ENCODE measurements around the gene MBD3L2.
"Not testable (repeated sequence)": the region's sequence is repeated elsewhere in the genome, so short reads cannot be mapped to it uniquely, and the experiment has no call there.

MBD3L2 gene

GRCh38 chr19:7059977-7060376 lies 10.9 kb downstream of the MBD3L2 start:
- DNase-seq; CTCF ChIA-PET; H3K4me3 ChIP-seq (ENCODE audit: control insufficient read depth in 1 of 7, extremely low read depth in 1 of 7, insufficient read depth in 4 of 7, low read depth in 2 of 7, low read length in 6 of 7); POLR2A ChIA-PET; H3K36me3 ChIP-seq (ENCODE audit: control insufficient read depth in 4 of 4, insufficient read depth in 4 of 4, low read length in 3 of 4); H3K4me1 ChIP-seq (ENCODE audit: control extremely low read depth in 1 of 4, control insufficient read depth in 4 of 4, insufficient read depth in 4 of 4, low read length in 3 of 4); H3K27ac ChIP-seq (ENCODE audit: insufficient read depth in 1 of 2, low read depth in 1 of 2, low read length in 2 of 2, poor library complexity in 1 of 2, severe bottlenecking in 2 of 2); H3K9me3 ChIP-seq (ENCODE audit: control extremely low read depth in 1 of 5, control insufficient read depth in 4 of 5, insufficient read depth in 2 of 5, low read depth in 1 of 5, low read length in 4 of 5); H3K27me3 ChIP-seq (replicated peaks in 2 of 5; ENCODE audit: control insufficient read depth in 4 of 5, insufficient read depth in 5 of 5, low read length in 4 of 5): not testable (repeated sequence)
- WGBS (ENCODE audit: insufficient coverage), result no CpG with 5 or more reads among the region's 2 CpGs

DNA sequence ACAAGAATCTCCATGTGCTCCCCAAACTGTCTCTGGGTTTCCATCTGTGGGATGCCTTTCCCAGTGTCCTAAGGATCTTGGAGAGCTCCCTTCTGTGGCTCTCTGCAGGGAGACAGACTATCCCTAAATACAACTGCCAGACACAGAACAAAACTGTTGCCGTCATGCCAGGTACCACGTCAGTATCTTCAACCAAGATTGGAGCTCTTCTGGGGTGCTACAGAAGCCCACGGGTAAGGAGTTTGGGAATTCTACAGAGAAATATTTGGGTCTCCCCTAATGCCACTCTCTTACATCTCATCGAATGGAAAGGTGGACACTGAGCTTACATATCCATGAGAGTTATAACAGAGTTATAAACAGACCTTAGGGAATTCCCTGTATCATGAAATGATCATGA lies 14.2 kb downstream of the MBD3L2 start:
- Histone ChIP-seq H3K27ac (ENCODE audit: insufficient read depth in 1 of 2, low read depth in 1 of 2, low read length in 2 of 2, poor library complexity in 1 of 2, severe bottlenecking in 2 of 2) (no peak overlapping the region), H3K27me3 (replicated peaks in 2 of 5; ENCODE audit: control insufficient read depth in 4 of 5, insufficient read depth in 5 of 5, low read length in 4 of 5) (no peaks in the 10 kb centered on the region), H3K4me1 (ENCODE audit: control extremely low read depth in 1 of 4, control insufficient read depth in 4 of 4, insufficient read depth in 4 of 4, low read length in 3 of 4) (no peaks in the 10 kb centered on the region), H3K36me3 (ENCODE audit: control insufficient read depth in 4 of 4, insufficient read depth in 4 of 4, low read length in 3 of 4) (no peaks in the 10 kb centered on the region), H3K9me3 (ENCODE audit: control extremely low read depth in 1 of 5, control insufficient read depth in 4 of 5, insufficient read depth in 2 of 5, low read depth in 1 of 5, low read length in 4 of 5) (no peaks in the 10 kb centered on the region), H3K4me3 (ENCODE audit: control insufficient read depth in 1 of 7, extremely low read depth in 1 of 7, insufficient read depth in 4 of 7, low read depth in 2 of 7, low read length in 6 of 7) (no peak overlapping the region)
- ChIA-PET POLR2A (no interaction called here), CTCF (no interaction called here)
- 90% methylated on average over 2 of the region's 4 CpGs for WGBS (ENCODE audit: insufficient coverage)
- DNase-seq, result peak in 2 of 3 donors; percentile 40 to 55

DNA sequence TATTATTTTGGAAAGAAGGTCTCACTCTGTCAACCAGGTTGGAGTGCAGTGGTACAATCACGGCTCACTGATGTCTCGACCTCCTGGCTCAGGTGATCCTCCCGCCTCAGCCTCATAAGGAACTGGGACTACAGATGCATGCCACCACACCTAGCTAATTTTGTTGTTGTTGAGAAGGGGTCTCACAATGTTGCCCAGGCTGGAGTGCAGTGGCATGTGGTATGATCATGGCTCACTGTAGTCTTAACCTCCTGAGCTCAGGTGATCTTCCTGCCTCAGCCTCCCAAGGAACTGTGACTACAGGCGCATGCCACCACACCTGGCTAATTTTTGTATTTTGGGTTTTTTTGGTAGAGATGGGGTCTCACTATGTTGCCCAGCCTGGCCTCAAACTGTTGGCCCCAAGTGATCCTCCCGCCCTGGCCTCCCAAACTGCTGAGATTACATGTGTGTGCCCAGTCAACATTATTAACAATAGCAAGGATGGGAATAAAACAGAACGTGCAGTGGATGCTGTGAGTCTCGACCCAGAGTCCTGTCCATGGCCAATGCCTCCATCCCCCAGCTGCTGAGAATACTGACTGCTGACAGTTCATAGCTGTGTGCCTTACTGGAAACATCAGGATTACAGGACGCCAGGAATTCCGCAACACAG lies 14.8 kb downstream of the MBD3L2 start:
- no peak overlapping the region for H3K27ac ChIP-seq (ENCODE audit: insufficient read depth in 1 of 2, low read depth in 1 of 2, low read length in 2 of 2, poor library complexity in 1 of 2, severe bottlenecking in 2 of 2)
- peaks cover 0 to 4% (median 0%) of the 10 kb centered on the region in 4 experiments for H3K4me1 ChIP-seq (ENCODE audit: control extremely low read depth in 1 of 4, control insufficient read depth in 4 of 4, insufficient read depth in 4 of 4, low read length in 3 of 4)
- ChIA-PET POLR2A (no interaction called here), CTCF (no interaction called here)
- H3K9me3 ChIP-seq (ENCODE audit: control extremely low read depth in 1 of 5, control insufficient read depth in 4 of 5, insufficient read depth in 2 of 5, low read depth in 1 of 5, low read length in 4 of 5), result no peaks in the 10 kb centered on the region
- H3K4me3 ChIP-seq (ENCODE audit: control insufficient read depth in 1 of 7, extremely low read depth in 1 of 7, insufficient read depth in 4 of 7, low read depth in 2 of 7, low read length in 6 of 7), result no peak overlapping the region
- peak in 2 of 3 donors; percentile 44 to 48 for DNase-seq
- no peaks in the 10 kb centered on the region for H3K27me3 ChIP-seq (replicated peaks in 2 of 5; ENCODE audit: control insufficient read depth in 4 of 5, insufficient read depth in 5 of 5, low read length in 4 of 5)
- 95% methylated on average over 6 of the region's 9 CpGs for WGBS (ENCODE audit: insufficient coverage)
- no peaks in the 10 kb centered on the region for H3K36me3 ChIP-seq (ENCODE audit: control insufficient read depth in 4 of 4, insufficient read depth in 4 of 4, low read length in 3 of 4)

- WGBS (ENCODE audit: insufficient coverage), result 82% methylated on average over 10 of the region's 13 CpGs
- peaks cover 0 to 12% (median 5%) of the 10 kb centered on the region in 4 experiments for H3K36me3 ChIP-seq (ENCODE audit: control insufficient read depth in 4 of 4, insufficient read depth in 4 of 4, low read length in 3 of 4)
- CTCF ChIA-PET, result interaction anchor here (0.7 kb wide), 1 partner anchor 61 kb away, joined by 3 read pairs; no protein-coding TSS in a partner anchor
- H3K27ac ChIP-seq (ENCODE audit: insufficient read depth in 1 of 2, low read depth in 1 of 2, low read length in 2 of 2, poor library complexity in 1 of 2, severe bottlenecking in 2 of 2); H3K4me3 ChIP-seq (ENCODE audit: control insufficient read depth in 1 of 7, extremely low read depth in 1 of 7, insufficient read depth in 4 of 7, low read depth in 2 of 7, low read length in 6 of 7); H3K27me3 ChIP-seq (replicated peaks in 2 of 5; ENCODE audit: control insufficient read depth in 4 of 5, insufficient read depth in 5 of 5, low read length in 4 of 5); POLR2A ChIA-PET; H3K9me3 ChIP-seq (ENCODE audit: control extremely low read depth in 1 of 5, control insufficient read depth in 4 of 5, insufficient read depth in 2 of 5, low read depth in 1 of 5, low read length in 4 of 5): not testable (repeated sequence)
- H3K4me1 ChIP-seq (ENCODE audit: control extremely low read depth in 1 of 4, control insufficient read depth in 4 of 4, insufficient read depth in 4 of 4, low read length in 3 of 4), result peaks cover 5 to 13% (median 10%) of the 10 kb centered on the region in 4 experiments
- peak in 2 of 3 donors; percentile 48 to 60 for DNase-seq
These were observed 18.0 kb downstream of the MBD3L2 start for GRCh38 chr19:7067122-7067521.

- peaks cover 5 to 18% (median 11%) of the 10 kb centered on the region in 4 experiments for H3K36me3 ChIP-seq (ENCODE audit: control insufficient read depth in 4 of 4, insufficient read depth in 4 of 4, low read length in 3 of 4)
- H3K27ac ChIP-seq (ENCODE audit: insufficient read depth in 1 of 2, low read depth in 1 of 2, low read length in 2 of 2, poor library complexity in 1 of 2, severe bottlenecking in 2 of 2), result no peak overlapping the region
- ChIA-PET CTCF (interaction anchor here (0.7 kb wide), 1 partner anchor 62 kb away, joined by 3 read pairs; no protein-coding TSS in a partner anchor), POLR2A (no interaction called here)
- no peaks in the 10 kb centered on the region for H3K27me3 ChIP-seq (replicated peaks in 2 of 5; ENCODE audit: control insufficient read depth in 4 of 5, insufficient read depth in 5 of 5, low read length in 4 of 5)
- H3K9me3 ChIP-seq (ENCODE audit: control extremely low read depth in 1 of 5, control insufficient read depth in 4 of 5, insufficient read depth in 2 of 5, low read depth in 1 of 5, low read length in 4 of 5), result peaks cover 0 to 4% (median 4%) of the 10 kb centered on the region in 5 experiments
- WGBS (ENCODE audit: insufficient coverage), result no CpG with 5 or more reads among the region's 2 CpGs
- peaks cover 5 to 13% (median 10%) of the 10 kb centered on the region in 4 experiments for H3K4me1 ChIP-seq (ENCODE audit: control extremely low read depth in 1 of 4, control insufficient read depth in 4 of 4, insufficient read depth in 4 of 4, low read length in 3 of 4)
- DNase-seq, result no peak
- H3K4me3 ChIP-seq (ENCODE audit: control insufficient read depth in 1 of 7, extremely low read depth in 1 of 7, insufficient read depth in 4 of 7, low read depth in 2 of 7, low read length in 6 of 7), result no peak overlapping the region
These were observed 18.6 kb downstream of the MBD3L2 start for GRCh38 chr19:7067716-7068115.

DNA sequence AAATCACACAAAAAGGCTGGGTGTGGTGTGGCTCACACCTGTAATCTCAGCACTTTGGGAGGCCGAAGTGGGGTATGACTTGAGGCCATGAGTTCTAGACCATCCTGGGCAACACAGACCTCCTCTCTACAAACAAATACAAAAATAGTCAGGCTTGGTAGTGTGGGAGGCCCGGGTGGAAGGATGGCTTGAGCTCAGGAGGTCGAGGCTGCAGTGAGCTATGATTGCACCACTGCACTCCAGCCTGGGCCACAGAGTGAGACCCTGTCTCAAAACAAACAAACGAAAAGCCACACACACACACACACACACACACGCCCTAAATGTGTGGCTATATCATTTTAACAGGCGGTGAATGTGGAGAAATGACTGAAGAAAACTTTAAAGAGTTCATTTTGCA lies 19.5 kb downstream of the MBD3L2 start:
- peak overlapping the region in 4 of 7 experiments; percentile 30 to 97 (median 52) for H3K4me3 ChIP-seq (ENCODE audit: control insufficient read depth in 1 of 7, extremely low read depth in 1 of 7, insufficient read depth in 4 of 7, low read depth in 2 of 7, low read length in 6 of 7)
- DNase-seq, result no peak
- H3K27me3 ChIP-seq (replicated peaks in 2 of 5; ENCODE audit: control insufficient read depth in 4 of 5, insufficient read depth in 5 of 5, low read length in 4 of 5), result no peaks in the 10 kb centered on the region
- peaks cover 0 to 13% (median 9%) of the 10 kb centered on the region in 5 experiments for H3K9me3 ChIP-seq (ENCODE audit: control extremely low read depth in 1 of 5, control insufficient read depth in 4 of 5, insufficient read depth in 2 of 5, low read depth in 1 of 5, low read length in 4 of 5)
- H3K4me1 ChIP-seq (ENCODE audit: control extremely low read depth in 1 of 4, control insufficient read depth in 4 of 4, insufficient read depth in 4 of 4, low read length in 3 of 4), result peaks cover 5 to 13% (median 10%) of the 10 kb centered on the region in 4 experiments
- no CpG with 5 or more reads among the region's 6 CpGs for WGBS (ENCODE audit: insufficient coverage)
- ChIA-PET CTCF (interaction anchor here (0.6 to 1.4 kb wide), 2 partner anchors 16 to 106 kb away, joined by 3 read pairs; no protein-coding TSS in a partner anchor), POLR2A (interaction anchor here (1.4 kb wide), 1 partner anchor 23 kb away, joined by 6 read pairs; no protein-coding TSS in a partner anchor)
- no peak overlapping the region for H3K27ac ChIP-seq (ENCODE audit: insufficient read depth in 1 of 2, low read depth in 1 of 2, low read length in 2 of 2, poor library complexity in 1 of 2, severe bottlenecking in 2 of 2)
- H3K36me3 ChIP-seq (ENCODE audit: control insufficient read depth in 4 of 4, insufficient read depth in 4 of 4, low read length in 3 of 4), result peaks cover 8 to 26% (median 17%) of the 10 kb centered on the region in 4 experiments

Data from common myeloid progenitor, CD34-positive (primary cell).